K562 (cell line): ENCODE data around the gene DNAH1.

Source experiments
- ATF6 ChIP-seq: sonication (generic); formaldehyde crosslinking; IDR thresholded peaks from 2 replicates; pipeline ENCODE4 v1.4.0; 2020; ENCODE audit warnings: mild to moderate bottlenecking, missing genetic modification reagents
- CTCF ChIP-seq, 3 experiments: IDR thresholded peaks in 2 of 3; conservative IDR thresholded peaks in 1 of 3; 2 replicates each; pipeline ENCODE4 v1.5.1; 2011 to 2012; ENCODE audit warnings: low read length in 3 of 3, mild to moderate bottlenecking in 3 of 3, control low read depth in 2 of 3, improper control_type of control experiment in 1 of 3, inconsistent platforms in 1 of 3, low read depth in 1 of 3, mixed read lengths in 1 of 3, moderate library complexity in 1 of 3; ENCODE audit not compliant: insufficient read depth in 2 of 3
- E2F6 ChIP-seq, 2 experiments: IDR thresholded peaks; 2 replicates each; pipeline ENCODE4 v1.6.1; 2011; ENCODE audit warnings: borderline replicate concordance in 1 of 2, control low read depth in 1 of 2, low read depth in 1 of 2, low read length in 1 of 2, mild to moderate bottlenecking in 1 of 2, mixed read lengths in 1 of 2, moderate library complexity in 1 of 2; ENCODE audit not compliant: insufficient read depth in 1 of 2, insufficient read length in 1 of 2, poor library complexity in 1 of 2, severe bottlenecking in 1 of 2; ENCODE audit errors: extremely low read depth in 1 of 2
- FOXM1 ChIP-seq, 2 experiments: fragments of 450-650 bp in 1 of 2; sonication (generic) in 1 of 2; formaldehyde crosslinking in 1 of 2; IDR thresholded peaks; 2 replicates each; pipeline versions ENCODE4 v1.6.1 to v1.9.0; 2017 to 2022; ENCODE audit warnings: low read depth in 2 of 2, mild to moderate bottlenecking in 2 of 2, missing genetic modification reagents in 1 of 2, moderate library complexity in 1 of 2
- ZMIZ1 ChIP-seq, 2 experiments: fragments of 150-350 bp in 1 of 2; IDR thresholded peaks; 2 replicates each; pipeline ENCODE4 v1.6.1; 2012 to 2016; ENCODE audit warnings: low read depth in 2 of 2, low read length in 2 of 2, mild to moderate bottlenecking in 1 of 2, moderate library complexity in 1 of 2
- ZNF311 ChIP-seq: fragments of 250-450 bp; sonication (Bioruptor Pico); IDR thresholded peaks from 2 replicates; pipeline ENCODE4 v1.4.0; 2020; ENCODE audit warnings: mild to moderate bottlenecking, moderate library complexity

- TF ChIP-seq FOXM1 (IDR thresholded peaks at IDR 0.05; ENCODE audit: low read depth) (no peak), FOXM1 (CRISPR knock-in tag; IDR thresholded peaks at IDR 0.05; ENCODE audit: low read depth) (no peak), ZMIZ1 (IDR thresholded peaks at IDR 0.05; ENCODE audit: low read depth in 2 of 2, low read length in 2 of 2) (no peak), E2F6 (IDR thresholded peaks at IDR 0.05; ENCODE audit: borderline replicate concordance in 1 of 2, extremely low read depth in 1 of 2, insufficient read depth in 1 of 2, insufficient read length in 1 of 2, low read depth in 1 of 2, low read length in 1 of 2, poor library complexity in 1 of 2, severe bottlenecking in 1 of 2) (no peak), CTCF (IDR thresholded peaks at IDR 0.05 in 2 of 3, conservative IDR thresholded peaks at IDR 0.05 in 1 of 3; ENCODE audit: insufficient read depth in 2 of 3, low read depth in 1 of 3, low read length in 3 of 3) (peak; percentile 56 to 79 (median 66); a peak in 5 of 6 replicates), ATF6 (no peak), ZNF311 (CRISPR knock-in tag) (no peak)
Observed at GRCh38 chr3:52339612-52340011, 23.5 kb downstream of the DNAH1 start.
